GM21367 (cell line): ENCODE results near the gene MBNL2.

Experiments used
- ATAC-seq: cut with Tn5 transposase; IDR thresholded peaks from one replicate; pipeline ENCODE4 v1.9.1; 2021; ENCODE audit not compliant: unreplicated experiment

MBNL2 gene

GRCh38 chr13:97401421-97401820 lies 179.3 kb downstream of the MBNL2 start:
- no peak for ATAC-seq

DNA sequence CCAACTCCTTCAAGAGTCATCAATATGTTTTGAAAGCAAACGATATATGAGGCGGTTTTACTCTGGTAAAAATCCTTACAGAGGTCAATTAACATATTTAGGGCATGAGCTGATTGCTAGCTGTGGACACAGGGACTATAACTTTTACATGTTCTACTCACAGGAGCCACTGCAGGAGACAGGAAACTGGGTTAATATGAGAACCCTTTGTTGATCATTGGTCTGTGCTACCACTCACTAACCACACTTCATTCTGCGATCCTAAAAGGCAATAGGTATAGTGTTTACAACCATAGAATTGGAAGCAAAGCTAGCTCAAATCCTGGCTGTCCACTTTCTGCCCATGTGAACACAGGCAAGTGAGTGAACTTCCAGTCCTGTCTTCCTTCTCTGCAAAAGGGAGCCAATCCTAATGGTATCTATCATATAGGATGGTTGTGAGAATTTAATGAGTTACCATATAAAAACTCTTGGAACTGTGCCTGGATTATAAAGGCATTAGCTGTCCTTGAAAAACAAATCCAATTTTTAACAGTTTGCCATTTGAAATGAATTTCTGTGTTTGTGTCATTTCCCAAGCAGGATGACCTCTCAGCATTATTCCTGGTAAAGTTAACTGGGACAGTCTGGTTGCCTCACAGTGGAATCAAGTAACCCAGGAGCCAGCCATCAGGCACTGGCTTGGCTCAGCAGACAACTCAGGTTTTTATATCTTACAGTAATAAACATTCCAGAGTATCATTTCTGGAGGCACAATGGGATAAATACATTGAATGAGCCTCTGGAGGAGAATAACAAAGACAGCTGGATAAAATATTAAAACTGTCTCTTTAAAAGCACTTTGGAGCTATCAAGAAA lies 182.0 kb downstream of the MBNL2 start:
- no peak for ATAC-seq

GRCh38 chr13:97407540-97407939 lies 185.4 kb downstream of the MBNL2 start:
- no peak for ATAC-seq

DNA sequence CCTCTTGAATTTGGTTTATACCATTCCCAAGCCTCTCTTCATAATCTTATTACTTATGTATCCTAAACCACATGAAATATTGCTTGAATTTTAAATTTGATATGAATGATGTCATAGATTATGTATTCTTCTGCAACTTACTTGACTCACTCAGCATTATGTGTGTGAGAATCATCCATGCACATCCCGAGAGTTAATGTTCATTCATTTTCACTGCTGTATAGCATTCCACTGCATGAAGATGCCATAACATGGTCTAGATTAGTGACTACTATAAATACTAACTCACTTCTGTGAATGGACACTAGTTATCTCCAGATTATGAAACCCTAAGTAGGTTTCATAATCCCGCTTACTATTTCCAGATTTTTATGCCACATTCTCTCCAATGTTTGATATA lies 186.8 kb downstream of the MBNL2 start:
- ATAC-seq = no peak

DNA sequence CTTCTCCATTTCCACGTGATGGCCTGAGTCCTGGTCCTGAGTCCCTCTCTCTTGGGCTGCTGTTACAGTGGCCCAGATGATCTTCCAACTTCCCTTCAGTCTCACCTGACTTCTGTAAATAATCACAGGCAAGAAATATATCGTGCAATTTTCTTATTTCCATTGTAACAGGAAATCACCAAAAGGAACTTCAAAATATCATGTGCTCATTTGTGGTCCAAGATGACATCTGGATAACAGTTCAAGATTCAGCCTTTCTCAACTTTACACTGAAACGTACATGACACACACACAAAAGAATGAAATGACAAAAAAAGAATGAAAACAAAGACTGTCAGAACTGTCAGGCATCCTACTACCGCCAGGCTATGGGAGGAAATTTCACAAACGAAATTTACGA lies 189.9 kb downstream of the MBNL2 start:
- ATAC-seq = no peak

GRCh38 chr13:97413694-97414093 lies 191.6 kb downstream of the MBNL2 start:
- ATAC-seq = no peak

DNA sequence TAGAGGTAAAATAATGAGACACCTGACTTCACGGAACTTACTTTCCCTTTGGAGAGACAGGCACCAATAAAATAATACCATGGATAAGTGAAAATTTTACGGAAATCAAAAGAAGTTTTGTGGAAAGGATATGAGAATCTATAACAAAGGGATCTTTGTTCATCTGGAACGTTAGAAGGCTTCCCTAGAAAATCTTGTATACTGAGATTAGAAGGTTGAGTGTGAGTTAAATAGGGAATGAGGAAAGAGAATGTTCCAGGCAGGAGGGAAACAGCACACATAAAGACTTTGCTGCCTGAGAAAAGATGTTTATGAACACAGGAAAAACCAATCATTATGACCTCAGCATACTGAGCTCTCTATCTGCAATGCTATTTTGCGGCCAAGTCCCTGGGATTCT lies 192.3 kb downstream of the MBNL2 start:
- no peak for ATAC-seq

DNA sequence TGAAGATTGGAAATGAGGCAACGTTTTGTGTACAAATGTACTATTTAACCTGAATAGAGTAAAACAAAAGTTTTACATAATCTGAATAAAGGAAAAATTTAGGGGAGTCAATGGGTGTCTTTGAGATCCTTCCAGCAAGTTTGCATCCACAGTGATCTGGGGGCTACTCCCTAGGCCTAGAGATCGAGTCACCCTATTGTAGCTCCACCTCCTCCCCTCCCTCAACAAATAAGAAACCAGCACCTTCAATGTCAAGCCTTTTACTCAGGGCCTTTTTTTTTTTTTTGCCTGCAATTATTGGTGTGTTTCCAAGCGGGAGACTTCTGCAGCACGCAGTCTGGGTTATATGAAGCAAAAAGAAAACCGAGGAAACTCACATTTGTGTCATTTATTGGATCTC lies 195.6 kb downstream of the MBNL2 start:
- no peak for ATAC-seq

- no peak for ATAC-seq
These were observed 200.3 kb downstream of the MBNL2 start for GRCh38 chr13:97422118-97423054.

DNA sequence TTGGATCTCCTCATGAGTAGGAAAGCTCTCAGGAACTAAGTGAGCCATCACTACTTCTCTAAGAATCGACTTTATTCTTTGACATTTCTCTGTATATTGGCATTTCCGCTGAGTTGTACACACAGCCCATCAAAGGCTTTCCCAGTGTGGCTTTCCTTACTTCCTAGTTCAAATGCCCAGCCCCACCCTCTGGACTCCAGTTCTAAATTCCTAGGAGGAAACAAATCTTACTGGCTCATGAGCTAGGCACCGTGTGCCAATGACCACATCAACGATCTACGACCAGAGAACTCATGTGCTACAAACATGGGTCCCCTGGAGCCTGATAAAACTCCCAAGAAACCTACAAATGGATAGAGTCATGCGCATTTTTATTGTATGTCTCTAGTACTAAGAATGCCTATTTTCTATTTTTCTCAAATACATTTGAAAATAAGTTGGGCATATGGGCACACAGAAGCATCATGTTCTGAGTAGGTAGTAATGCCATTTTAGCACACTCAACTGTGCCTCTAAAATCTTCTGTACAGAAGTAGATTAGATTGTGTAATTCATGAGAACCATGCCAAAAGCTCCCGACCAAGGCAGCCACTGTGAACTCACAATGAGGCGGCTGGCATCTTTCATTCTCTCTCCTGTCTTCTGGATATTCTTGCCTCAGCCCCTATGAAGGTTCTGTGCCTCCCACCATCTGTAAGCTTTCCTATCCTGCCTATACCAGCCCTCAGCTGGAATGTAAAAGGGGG lies 201.3 kb downstream of the MBNL2 start:
- ATAC-seq = no peak

GRCh38 chr13:97425590-97425989 lies 203.5 kb downstream of the MBNL2 start:
- no peak for ATAC-seq

- ATAC-seq = no peak
These were observed 204.6 kb downstream of the MBNL2 start for GRCh38 chr13:97426695-97427094.

DNA sequence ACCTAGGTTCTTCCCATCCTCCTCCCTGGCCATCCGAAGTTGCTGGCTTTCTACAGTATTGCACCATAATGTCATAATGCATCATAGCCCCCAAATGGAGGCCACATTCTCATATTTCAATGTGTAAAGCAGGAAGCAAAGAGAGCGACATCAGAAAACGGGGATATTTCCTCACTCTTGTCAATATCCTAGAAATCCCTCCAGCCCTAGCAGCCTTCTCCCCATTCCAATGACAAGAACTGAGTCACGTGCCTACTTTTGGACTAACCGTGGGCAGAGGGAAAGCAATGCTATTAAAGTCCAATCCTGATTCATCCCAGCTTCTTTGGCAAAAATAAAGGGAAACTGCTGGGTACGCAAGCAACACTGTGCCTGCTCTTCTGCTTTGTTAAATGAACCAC lies 207.5 kb downstream of the MBNL2 start:
- ATAC-seq = no peak

DNA sequence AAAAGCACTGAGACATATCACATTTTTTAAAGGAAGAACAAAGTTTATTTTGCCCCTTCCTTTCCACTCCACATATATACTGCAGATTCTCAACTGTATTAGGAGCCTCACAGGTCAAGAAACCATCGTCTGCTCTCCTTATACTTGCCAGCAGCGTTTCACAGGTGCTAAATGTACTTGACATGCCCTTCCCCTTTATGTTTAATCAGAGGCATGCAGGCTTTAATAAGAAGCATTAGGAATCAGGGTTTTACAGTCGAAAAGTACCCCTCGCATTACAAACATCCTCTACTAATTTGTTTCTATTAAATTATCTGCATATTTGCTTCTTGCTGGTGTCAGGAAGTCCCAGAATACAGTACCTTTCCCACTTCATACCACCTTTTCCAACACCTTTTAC lies 208.2 kb downstream of the MBNL2 start:
- no peak for ATAC-seq

DNA sequence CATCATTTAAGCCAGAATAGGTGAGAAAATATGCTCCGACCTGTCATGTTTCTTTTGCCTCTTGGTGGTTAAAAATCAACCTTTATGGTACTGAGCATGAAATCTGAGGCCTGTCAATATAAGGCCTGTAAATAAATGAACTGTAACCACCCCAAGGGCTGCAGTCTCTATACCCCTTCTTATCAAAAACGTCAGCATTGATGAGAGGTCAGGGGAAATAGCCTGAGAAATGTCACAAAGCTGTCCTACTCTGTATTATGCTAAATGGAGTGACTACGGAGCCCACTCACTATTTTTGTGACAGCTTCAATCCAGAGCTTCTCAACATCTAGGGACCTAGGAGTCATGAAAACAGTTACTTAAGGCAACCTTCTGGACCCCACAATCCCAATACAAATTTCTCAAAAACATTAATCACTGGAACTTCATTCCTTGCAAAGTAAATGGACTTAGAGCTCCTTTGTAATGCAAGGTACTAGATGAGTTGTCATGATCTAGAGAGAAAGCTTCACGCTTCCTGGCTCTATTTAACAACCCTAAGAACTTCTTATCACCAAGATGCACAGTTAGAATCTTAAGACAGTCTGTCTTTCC lies 209.1 kb downstream of the MBNL2 start:
- no peak for ATAC-seq

GRCh38 chr13:97432232-97432916 lies 210.2 kb downstream of the MBNL2 start:
- no peak for ATAC-seq

DNA sequence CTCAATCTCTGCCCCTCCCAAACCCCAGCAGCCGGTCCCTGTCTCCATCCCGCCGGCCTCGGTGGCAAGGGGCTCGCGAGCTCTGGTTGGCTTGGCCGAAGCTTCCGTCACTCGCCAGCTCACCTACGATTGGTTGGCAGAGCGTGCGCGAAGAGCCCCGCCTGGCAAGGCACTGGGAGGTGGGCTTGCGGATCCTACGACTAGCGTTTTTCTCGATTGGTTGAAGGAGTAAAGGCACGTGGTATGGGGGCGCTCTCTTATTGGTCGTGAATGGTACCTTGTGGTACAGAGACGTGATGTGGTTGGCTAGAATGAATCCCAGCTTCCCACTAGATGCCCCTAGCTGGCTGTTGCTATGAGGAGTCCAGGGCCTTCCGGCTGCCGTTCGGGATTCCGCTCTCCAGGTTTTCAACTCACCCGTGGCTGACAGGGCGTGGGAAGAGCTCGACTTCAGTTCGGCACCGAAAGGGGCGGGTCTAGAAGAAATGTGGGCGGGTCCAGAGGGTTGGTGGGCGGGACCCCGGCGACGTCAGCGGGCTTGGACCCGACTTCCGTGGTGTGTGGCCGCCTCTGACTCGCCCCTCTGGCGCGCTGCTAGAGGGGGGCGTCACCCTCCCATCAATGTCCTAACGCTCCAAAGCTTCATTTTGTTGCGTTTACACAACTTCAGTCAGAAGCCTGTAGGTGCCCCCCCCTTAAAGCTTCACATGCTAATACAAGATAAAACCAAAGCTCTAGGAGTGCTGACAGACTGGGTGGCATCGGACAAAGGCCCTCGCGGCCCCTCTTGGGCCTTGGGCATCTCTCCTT lies 211.0 kb downstream of the MBNL2 start:
- ATAC-seq = peak; percentile 80

DNA sequence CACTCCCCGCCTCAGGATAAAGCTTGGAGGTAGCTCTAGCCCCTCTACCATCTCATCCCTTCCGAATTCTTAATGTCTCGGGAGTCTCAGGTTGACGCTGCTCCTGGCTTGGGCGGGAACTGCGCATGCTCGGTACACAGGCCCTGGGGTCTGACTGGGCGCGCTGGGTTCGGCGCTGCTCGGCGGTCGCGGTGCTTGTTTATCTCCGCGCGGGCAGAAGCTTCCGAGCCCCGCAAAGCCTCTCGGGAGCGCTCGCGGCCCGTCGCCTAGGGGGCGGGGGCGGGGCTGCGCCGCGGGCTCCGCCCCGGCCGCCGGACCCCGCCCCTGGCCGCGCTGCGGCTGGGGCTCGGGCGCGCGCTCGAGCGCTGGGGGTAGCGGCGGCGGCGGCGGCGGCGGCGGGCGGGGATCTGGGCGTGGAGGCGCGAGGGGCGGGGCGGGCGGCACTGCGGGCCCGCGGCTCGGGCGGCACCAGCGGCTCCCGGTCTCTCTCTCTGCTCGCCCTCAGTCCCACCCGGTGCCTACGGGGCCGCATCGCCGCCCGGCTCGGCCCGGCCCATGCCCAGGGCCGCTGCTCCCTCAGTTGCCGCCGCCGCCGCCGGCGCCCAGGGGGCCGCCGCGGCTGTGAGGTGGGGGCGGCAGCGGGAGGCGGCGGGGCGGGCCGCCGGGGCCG lies 211.7 kb downstream of the MBNL2 start, which contains the start of gene RAP2A:
RAP2A (plus strand) TSS at position 443 of the 670 bp plus-strand sequence. CDS start 302 bp downstream, outside the sequence.
- peak; percentile 41 for ATAC-seq
